ENCODE results near the gene WDPCP. TPM values are rescaled to one million over a fixed set of nuclear protein-coding genes. Genes with fewer than 3 reads are reported as not detected.

Gene WDPCP
- total RNA-seq, 1 donor from 2014 or later, result 14.1 TPM

DNA sequence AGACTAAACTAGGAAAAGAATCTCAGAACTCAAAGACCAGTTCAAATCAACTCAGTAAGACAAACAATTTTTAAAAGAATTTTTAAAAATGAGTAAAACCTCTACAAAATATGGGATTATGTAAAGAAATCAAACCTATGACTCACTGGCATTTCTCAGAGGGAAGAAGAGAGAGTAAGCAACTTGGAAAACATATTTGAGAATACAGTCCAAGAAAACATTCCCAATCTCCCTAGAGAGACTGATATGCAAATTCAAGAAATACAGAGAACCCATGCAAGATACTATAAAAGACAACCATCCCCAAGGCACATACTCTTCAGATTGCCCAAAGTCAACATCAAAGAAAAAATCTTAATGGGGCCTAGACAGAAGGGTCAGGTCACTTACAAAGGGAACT, 162.7 kb downstream of the WDPCP start:
- no peaks in the 10 kb centered on the region for H3K27me3 Mint-ChIP-seq
- TF ChIP-seq, protein P1, sequence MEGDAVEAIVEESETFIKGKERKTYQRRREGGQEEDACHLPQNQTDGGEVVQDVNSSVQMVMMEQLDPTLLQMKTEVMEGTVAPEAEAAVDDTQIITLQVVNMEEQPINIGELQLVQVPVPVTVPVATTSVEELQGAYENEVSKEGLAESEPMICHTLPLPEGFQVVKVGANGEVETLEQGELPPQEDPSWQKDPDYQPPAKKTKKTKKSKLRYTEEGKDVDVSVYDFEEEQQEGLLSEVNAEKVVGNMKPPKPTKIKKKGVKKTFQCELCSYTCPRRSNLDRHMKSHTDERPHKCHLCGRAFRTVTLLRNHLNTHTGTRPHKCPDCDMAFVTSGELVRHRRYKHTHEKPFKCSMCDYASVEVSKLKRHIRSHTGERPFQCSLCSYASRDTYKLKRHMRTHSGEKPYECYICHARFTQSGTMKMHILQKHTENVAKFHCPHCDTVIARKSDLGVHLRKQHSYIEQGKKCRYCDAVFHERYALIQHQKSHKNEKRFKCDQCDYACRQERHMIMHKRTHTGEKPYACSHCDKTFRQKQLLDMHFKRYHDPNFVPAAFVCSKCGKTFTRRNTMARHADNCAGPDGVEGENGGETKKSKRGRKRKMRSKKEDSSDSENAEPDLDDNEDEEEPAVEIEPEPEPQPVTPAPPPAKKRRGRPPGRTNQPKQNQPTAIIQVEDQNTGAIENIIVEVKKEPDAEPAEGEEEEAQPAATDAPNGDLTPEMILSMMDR (IDR thresholded peaks at IDR 0.05; ENCODE audit: unreplicated experiment), result no peak
- H3K9me3 Mint-ChIP-seq (ENCODE audit: low read depth), result peaks cover 29% of the 10 kb centered on the region
- H3K4me3 Mint-ChIP-seq (ENCODE audit: low read depth), result no peak overlapping the region
- H3K4me1 Mint-ChIP-seq (ENCODE audit: low read depth), result no peaks in the 10 kb centered on the region
- no peak for DNase-seq (ENCODE audit: low spot score, unreplicated experiment)
- no peak overlapping the region for H3K27ac Mint-ChIP-seq
- H3K36me3 Mint-ChIP-seq (ENCODE audit: insufficient read depth), result peaks cover 6% of the 10 kb centered on the region

DNA sequence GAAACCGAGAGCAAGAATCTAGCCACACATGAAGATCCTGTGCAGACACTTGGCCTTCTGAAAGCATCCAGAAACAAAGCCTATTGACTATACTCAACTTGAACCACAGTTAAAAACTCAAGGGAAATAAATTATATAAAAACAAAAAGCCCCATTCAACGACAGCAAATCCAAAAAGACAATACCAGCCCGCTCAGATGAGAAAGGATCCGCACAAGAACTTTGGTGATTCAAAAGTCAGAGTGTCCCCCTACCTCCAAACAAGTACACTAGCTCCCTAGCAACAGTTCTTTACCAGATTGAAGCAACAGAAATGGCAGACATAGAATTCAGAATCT, 163.2 kb downstream of the WDPCP start:
- H3K9me3 Mint-ChIP-seq (ENCODE audit: low read depth), result peaks cover 29% of the 10 kb centered on the region
- DNase-seq (ENCODE audit: low spot score, unreplicated experiment), result no peak
- TF ChIP-seq, protein P1 (IDR thresholded peaks at IDR 0.05; ENCODE audit: unreplicated experiment), result no peak
- H3K27ac Mint-ChIP-seq, result no peak overlapping the region
- peaks cover 6% of the 10 kb centered on the region for H3K36me3 Mint-ChIP-seq (ENCODE audit: insufficient read depth)
- H3K4me1 Mint-ChIP-seq (ENCODE audit: low read depth), result no peaks in the 10 kb centered on the region
- no peak overlapping the region for H3K4me3 Mint-ChIP-seq (ENCODE audit: low read depth)
- H3K27me3 Mint-ChIP-seq, result no peaks in the 10 kb centered on the region

DNA sequence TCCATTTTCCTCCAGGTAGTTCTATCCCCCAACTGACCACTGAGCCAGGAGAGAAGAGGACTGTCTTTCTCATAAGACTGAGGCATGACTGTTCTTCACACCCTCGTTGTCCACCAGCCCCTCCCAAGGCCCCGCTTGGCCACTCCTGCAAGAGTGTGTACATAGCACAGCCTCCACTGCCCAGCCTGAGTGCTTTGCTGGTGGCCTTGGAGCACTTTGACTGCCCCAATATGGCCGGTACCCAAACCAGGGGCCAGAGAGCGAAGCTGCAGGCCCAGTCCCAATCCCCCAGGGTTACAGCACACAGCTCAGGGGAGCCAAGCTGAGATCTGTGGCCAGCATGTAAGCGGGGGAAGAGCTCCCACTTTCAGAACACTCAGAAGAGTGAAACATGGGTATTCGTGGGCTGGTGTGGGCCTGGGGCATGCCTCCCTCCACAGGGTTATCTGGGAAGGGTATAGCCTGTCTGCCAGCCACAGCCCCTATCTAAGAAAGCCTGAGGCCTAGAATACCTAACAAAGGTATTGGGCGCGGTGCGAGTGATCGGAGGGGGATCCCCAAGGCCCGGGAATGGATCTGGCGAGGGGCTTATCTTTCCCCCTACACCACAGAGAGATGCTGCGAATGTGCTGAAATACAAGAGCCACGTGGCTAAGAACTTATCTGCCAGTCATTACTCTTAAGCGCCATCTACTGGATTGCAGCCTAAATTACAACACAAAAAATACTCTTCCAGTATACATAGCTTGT, 163.8 kb downstream of the WDPCP start:
- no peaks in the 10 kb centered on the region for H3K4me1 Mint-ChIP-seq (ENCODE audit: low read depth)
- H3K27me3 Mint-ChIP-seq, result no peaks in the 10 kb centered on the region
- no peak for DNase-seq (ENCODE audit: low spot score, unreplicated experiment)
- H3K36me3 Mint-ChIP-seq (ENCODE audit: insufficient read depth), result peaks cover 6% of the 10 kb centered on the region
- H3K27ac Mint-ChIP-seq, result no peak overlapping the region
- H3K4me3 Mint-ChIP-seq (ENCODE audit: low read depth), result no peak overlapping the region
- TF ChIP-seq, protein P1 (IDR thresholded peaks at IDR 0.05; ENCODE audit: unreplicated experiment), result peak; percentile 40
- peaks cover 27% of the 10 kb centered on the region for H3K9me3 Mint-ChIP-seq (ENCODE audit: low read depth)

DNA sequence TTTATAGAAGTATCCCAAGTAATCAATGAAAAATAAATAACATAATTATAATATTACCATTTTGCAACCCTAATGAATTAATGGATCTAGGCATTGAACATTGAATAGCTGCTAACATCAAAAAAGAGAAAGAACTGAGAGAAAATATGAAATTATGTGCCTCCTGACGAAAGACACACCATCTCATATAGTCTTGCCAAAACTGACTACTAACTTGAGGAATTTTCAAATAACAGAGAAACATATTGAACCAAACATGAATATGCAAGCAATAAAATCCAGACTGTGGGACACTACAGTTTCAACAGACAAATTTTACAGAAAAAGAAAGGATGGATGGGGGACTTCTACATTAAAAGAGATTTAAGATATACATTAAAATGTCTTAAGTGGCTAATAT, 165.7 kb downstream of the WDPCP start:
- Mint-ChIP-seq H3K4me1 (ENCODE audit: low read depth) (no peaks in the 10 kb centered on the region), H3K27ac (no peak overlapping the region), H3K9me3 (ENCODE audit: low read depth) (peaks cover 19% of the 10 kb centered on the region), H3K27me3 (no peaks in the 10 kb centered on the region), H3K36me3 (ENCODE audit: insufficient read depth) (peaks cover 6% of the 10 kb centered on the region), H3K4me3 (ENCODE audit: low read depth) (no peak overlapping the region)
- no peak for DNase-seq (ENCODE audit: low spot score, unreplicated experiment)
- TF ChIP-seq, protein P1 (IDR thresholded peaks at IDR 0.05; ENCODE audit: unreplicated experiment), result no peak

DNA sequence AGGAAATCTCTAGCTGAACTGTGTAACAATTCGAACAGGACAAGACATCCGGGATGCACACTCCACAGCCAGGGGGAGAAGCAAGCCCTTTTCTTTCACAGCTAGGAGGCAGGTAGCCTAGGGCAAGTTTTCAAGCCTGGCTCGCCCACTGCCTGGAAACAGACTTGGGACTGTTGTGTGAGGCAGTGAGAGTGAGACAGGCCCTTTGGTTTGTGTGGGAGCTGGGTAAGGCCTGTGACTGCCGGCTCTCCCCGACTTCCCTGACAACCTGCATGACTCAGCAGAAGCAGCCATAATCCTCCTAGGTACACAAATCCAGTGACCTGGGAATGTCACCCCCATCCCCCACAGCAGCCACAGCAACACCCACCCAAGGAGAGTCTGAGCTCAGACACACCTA, 179.7 kb downstream of the WDPCP start:
- no peak overlapping the region for H3K27ac Mint-ChIP-seq
- H3K4me1 Mint-ChIP-seq (ENCODE audit: low read depth), result no peaks in the 10 kb centered on the region
- no peaks in the 10 kb centered on the region for H3K9me3 Mint-ChIP-seq (ENCODE audit: low read depth)
- H3K36me3 Mint-ChIP-seq (ENCODE audit: insufficient read depth), result peaks cover 5% of the 10 kb centered on the region
- no peak overlapping the region for H3K4me3 Mint-ChIP-seq (ENCODE audit: low read depth)
- DNase-seq (ENCODE audit: low spot score, unreplicated experiment), result no peak
- TF ChIP-seq, protein P1 (IDR thresholded peaks at IDR 0.05; ENCODE audit: unreplicated experiment), result no peak
- H3K27me3 Mint-ChIP-seq, result no peaks in the 10 kb centered on the region
